SK-N-MC (cell line): ENCODE measurements around the gene RPL22.

ENCODE experiments used
- DNase-seq: peaks from one replicate; pipeline ENCODE4 v3.0.0-alpha.2; 2011; ENCODE audit warnings: low read depth, low spot score
- H3K27ac ChIP-seq: fragments of 200-600 bp; sonication (generic); 2 replicates; pipeline ENCODE4 v1.5.1; 2016; ENCODE audit warnings: mixed run types
- H3K36me3 ChIP-seq: fragments of 200-600 bp; sonication (generic); 2 replicates; pipeline ENCODE4 v1.6.1; 2017; ENCODE audit warnings: antibody characterized with exemption, low read length, mixed read lengths; ENCODE audit not compliant: insufficient read depth
- H3K4me3 ChIP-seq: fragments of 200-600 bp; sonication (generic); 2 replicates; pipeline ENCODE4 v1.5.1; 2016
- H3K9ac ChIP-seq: fragments of 200-600 bp; sonication (generic); 2 replicates; pipeline ENCODE4 v1.8.0; 2017; ENCODE audit warnings: mixed run types, mixed read lengths; ENCODE audit not compliant: insufficient read length
- H3K9me3 ChIP-seq: fragments of 200-600 bp; sonication (generic); 2 replicates; pipeline ENCODE4 v1.6.1; 2017; ENCODE audit warnings: low read depth, mild to moderate bottlenecking, antibody characterized with exemption, low read length, moderate library complexity, mixed read lengths
- EZH2 ChIP-seq: fragments of 200-600 bp; sonication (generic); IDR thresholded peaks from one replicate; pipeline ENCODE4 v1.6.1; 2017; ENCODE audit warnings: antibody characterized with exemption
- FOXP2 ChIP-seq: optimal IDR thresholded peaks from 2 replicates; pipeline ENCODE3; 2011; ENCODE audit warnings: mild to moderate bottlenecking, moderate library complexity; ENCODE audit not compliant: insufficient read depth; ENCODE audit errors: extremely low read length, control extremely low read depth
- POLR2AphosphoS5 ChIP-seq: IDR thresholded peaks from 2 replicates; pipeline ENCODE4 v1.6.1; 2012; ENCODE audit warnings: mild to moderate bottlenecking, low read depth, low read length, borderline replicate concordance

RPL22 gene

DNA sequence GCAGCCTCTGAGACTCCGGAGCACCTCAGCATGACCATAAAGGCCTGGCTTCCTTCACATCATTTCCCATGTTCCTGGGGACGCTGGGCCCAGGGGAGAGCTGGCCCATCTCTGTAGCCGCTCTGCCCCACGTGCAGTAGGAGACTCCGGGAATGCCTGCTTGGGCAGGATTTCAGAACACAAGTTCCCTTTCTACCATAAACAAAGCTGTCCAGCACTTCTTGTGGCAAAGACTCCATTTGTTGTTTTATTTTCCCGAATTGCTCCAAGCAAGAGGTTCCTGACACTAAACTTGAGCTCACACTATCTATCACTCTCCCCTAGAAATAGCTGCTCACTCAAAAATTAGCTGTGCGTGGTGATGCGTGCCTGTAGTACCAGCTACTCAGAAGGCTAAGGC lies 41.2 kb downstream of the RPL22 start:
- H3K4me3 ChIP-seq = no peak overlapping the region
- no peak overlapping the region for H3K27ac ChIP-seq
- no peak for DNase-seq
- H3K36me3 ChIP-seq = no peaks in the 10 kb centered on the region
- TF ChIP-seq POLR2AphosphoS5 = no peak
- no peak for TF ChIP-seq FOXP2
- TF ChIP-seq EZH2 = no peak
- H3K9ac ChIP-seq = no peak overlapping the region
- H3K9me3 ChIP-seq = no peaks in the 10 kb centered on the region

- H3K9me3 ChIP-seq = no peaks in the 10 kb centered on the region
- TF ChIP-seq EZH2 (no peak), FOXP2 (no peak), POLR2AphosphoS5 (no peak)
- no peak overlapping the region for H3K4me3 ChIP-seq
- no peaks in the 10 kb centered on the region for H3K36me3 ChIP-seq
- no peak for DNase-seq
- no peak overlapping the region for H3K9ac ChIP-seq
- no peak overlapping the region for H3K27ac ChIP-seq
Measured at GRCh38 chr1:6157528-6158174, 41.7 kb downstream of the RPL22 start.

- Histone ChIP-seq H3K36me3 (no peaks in the 10 kb centered on the region), H3K9me3 (no peaks in the 10 kb centered on the region), H3K4me3 (no peak overlapping the region), H3K27ac (no peak overlapping the region), H3K9ac (no peak overlapping the region)
- TF ChIP-seq POLR2AphosphoS5 = no peak
- TF ChIP-seq FOXP2 = no peak
- no peak for TF ChIP-seq EZH2
- no peak for DNase-seq
Measured at GRCh38 chr1:6157132-6157527, 42.3 kb downstream of the RPL22 start.

DNA sequence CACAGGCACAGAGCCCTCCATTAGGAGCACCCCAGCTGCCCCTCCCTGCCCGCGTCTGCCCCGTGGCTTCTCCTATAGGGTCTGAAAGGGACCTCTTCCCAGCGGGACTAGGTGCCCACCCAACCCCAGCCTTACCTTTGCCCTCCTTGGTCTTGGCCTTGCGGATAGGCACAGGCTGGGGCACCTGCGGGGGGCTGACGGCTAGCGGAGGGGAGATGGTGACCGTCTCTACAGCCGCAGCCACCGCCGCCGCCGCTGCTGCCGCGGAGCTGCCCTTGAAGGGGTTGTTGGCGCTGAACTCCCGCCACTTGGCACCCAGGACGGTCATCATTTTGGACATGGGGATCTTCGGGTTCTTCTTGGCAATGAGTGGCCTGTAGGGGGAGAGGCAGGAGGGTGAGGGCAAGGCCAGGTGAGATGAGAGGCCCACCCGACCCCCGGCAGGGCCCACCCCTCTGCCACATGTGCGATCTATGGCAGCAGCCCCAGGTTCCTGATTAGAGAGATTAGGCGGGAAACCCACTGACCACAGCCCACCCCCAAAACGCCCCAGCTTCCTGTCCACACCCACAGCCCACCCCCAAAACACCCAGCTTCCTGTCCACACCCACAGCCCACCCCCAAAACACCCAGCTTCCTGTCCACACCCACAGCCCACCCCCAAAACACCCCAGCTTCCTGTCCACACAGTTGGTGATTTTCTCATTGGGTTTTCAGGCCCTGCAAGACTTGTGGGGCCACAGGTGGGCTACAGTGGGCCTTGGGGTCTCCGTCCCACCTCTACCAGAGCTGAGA lies 44.7 kb downstream of the RPL22 start:
- H3K36me3 ChIP-seq = no peaks in the 10 kb centered on the region
- no peak for TF ChIP-seq POLR2AphosphoS5
- no peak for TF ChIP-seq FOXP2
- TF ChIP-seq EZH2 = no peak
- H3K4me3 ChIP-seq = no peak overlapping the region
- no peak for DNase-seq
- no peak overlapping the region for H3K9ac ChIP-seq
- H3K9me3 ChIP-seq = no peaks in the 10 kb centered on the region
- H3K27ac ChIP-seq = no peak overlapping the region

GRCh38 chr1:6152882-6153281 lies 46.5 kb downstream of the RPL22 start:
- no peak overlapping the region for H3K4me3 ChIP-seq
- H3K9ac ChIP-seq = no peak overlapping the region
- H3K36me3 ChIP-seq = no peaks in the 10 kb centered on the region
- DNase-seq = no peak
- no peak overlapping the region for H3K27ac ChIP-seq
- no peaks in the 10 kb centered on the region for H3K9me3 ChIP-seq
- TF ChIP-seq EZH2 = no peak
- no peak for TF ChIP-seq FOXP2
- no peak for TF ChIP-seq POLR2AphosphoS5

GRCh38 chr1:6152181-6152580 lies 47.2 kb downstream of the RPL22 start:
- H3K9me3 ChIP-seq = no peaks in the 10 kb centered on the region
- H3K36me3 ChIP-seq = no peaks in the 10 kb centered on the region
- no peak for TF ChIP-seq FOXP2
- no peak for TF ChIP-seq POLR2AphosphoS5
- no peak for TF ChIP-seq EZH2
- H3K4me3 ChIP-seq = no peak overlapping the region
- no peak overlapping the region for H3K9ac ChIP-seq
- no peak overlapping the region for H3K27ac ChIP-seq
- DNase-seq = no peak

GRCh38 chr1:6151291-6151822 lies 48.0 kb downstream of the RPL22 start:
- no peak for DNase-seq
- Histone ChIP-seq H3K27ac (no peak overlapping the region), H3K9ac (no peak overlapping the region), H3K4me3 (no peak overlapping the region), H3K36me3 (no peaks in the 10 kb centered on the region), H3K9me3 (no peaks in the 10 kb centered on the region)
- TF ChIP-seq FOXP2 (no peak), POLR2AphosphoS5 (no peak), EZH2 (no peak)

DNA sequence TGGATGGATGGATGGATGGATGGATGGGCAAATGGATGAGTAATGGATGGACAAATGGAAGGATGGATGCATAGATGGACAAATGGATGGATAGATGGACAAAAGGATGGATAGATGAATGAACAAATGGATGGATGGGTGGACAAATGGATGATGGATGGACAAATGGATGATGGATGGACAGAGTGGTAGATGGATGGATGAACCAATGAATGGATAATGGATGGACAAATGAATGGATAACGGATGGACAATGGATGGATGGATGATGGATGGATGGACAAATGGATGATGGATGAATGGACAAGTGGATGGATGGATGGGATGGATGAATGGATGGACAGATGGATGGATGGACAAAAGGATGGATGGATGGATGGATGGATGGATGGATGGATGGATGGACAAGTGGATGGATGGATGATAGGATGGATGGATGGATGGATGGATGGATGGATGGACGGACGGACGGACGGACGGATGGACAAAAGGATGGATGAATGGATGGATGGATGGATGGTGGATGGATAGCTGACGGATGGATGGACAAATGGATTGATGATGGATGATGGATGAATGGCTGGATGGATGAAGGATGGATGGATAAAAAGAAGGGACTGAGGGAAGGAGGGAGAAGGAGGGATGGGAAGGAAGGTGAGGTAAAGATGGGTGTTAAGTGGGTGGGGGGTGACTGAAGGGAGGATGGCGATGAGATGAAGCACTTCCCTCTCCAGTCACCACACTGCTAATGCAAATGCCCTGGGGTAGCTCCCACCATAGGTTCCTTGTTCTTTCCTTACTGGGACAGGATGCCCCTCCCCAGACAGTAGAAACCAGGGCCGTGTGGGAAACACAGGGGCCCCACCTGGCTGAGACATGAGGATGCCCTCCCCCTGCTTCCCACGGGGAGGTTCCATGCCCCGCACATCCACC lies 49.1 kb downstream of the RPL22 start:
- no peak overlapping the region for H3K9ac ChIP-seq
- no peak for DNase-seq
- no peaks in the 10 kb centered on the region for H3K36me3 ChIP-seq
- no peaks in the 10 kb centered on the region for H3K9me3 ChIP-seq
- TF ChIP-seq FOXP2 (no peak), EZH2 (no peak), POLR2AphosphoS5 (no peak)
- H3K4me3 ChIP-seq = no peak overlapping the region
- H3K27ac ChIP-seq = no peak overlapping the region
